HEK293T (cell line): ENCODE measurements around the gene FTO.

ENCODE experiments used
- BHLHE40 ChIP-seq: fragments of 450-650 bp; IDR thresholded peaks from 2 replicates; pipeline ENCODE4 v1.6.1; 2016; ENCODE audit warnings: mild to moderate bottlenecking, moderate library complexity, borderline replicate concordance
- FOXM1 ChIP-seq: fragments of 450-650 bp; IDR thresholded peaks from 2 replicates; pipeline ENCODE4 v1.6.1; 2017; ENCODE audit warnings: mild to moderate bottlenecking, borderline replicate concordance
- L3MBTL2 ChIP-seq: fragments of 450-650 bp; conservative IDR thresholded peaks from 2 replicates; pipeline ENCODE4 v1.6.1; 2016; ENCODE audit warnings: mild to moderate bottlenecking
- LEF1 ChIP-seq: fragments of 450-650 bp; IDR thresholded peaks from 2 replicates; pipeline ENCODE4 v1.6.1; 2017; ENCODE audit warnings: mild to moderate bottlenecking, borderline replicate concordance
- NFRKB ChIP-seq: fragments of 450-650 bp; IDR thresholded peaks from 2 replicates; pipeline ENCODE4 v1.6.1; 2016; ENCODE audit warnings: mild to moderate bottlenecking, moderate library complexity
- PKNOX1 ChIP-seq: fragments of 450-650 bp; IDR thresholded peaks from 2 replicates; pipeline ENCODE4 v1.6.1; 2016
- SP1 ChIP-seq: fragments of 450-650 bp; IDR thresholded peaks from 2 replicates; pipeline ENCODE4 v1.6.1; 2017
- ZNF384 ChIP-seq: fragments of 450-650 bp; IDR thresholded peaks from 2 replicates; pipeline ENCODE4 v1.6.1; 2016

GRCh38 chr16:53985861-53986260, 281.9 kb downstream of the FTO start:
- TF ChIP-seq ZNF384 (no peak), BHLHE40 (no peak), PKNOX1 (no peak), SP1 (no peak), NFRKB (no peak), FOXM1 (no peak), LEF1 (no peak), L3MBTL2 (no peak)
